IMR-90 (cell line): ENCODE measurements around the gene GNGT1. TPM values are rescaled to one million over a fixed set of nuclear protein-coding genes. Genes with fewer than 3 reads are reported as not detected.

ENCODE experiments used
- ATAC-seq: fragments of 200-7000 bp; cut with Tn5 transposase; 2 replicates; pipeline ENCODE4 v1.9.1; 2020; ENCODE audit warnings: low read depth, mild to moderate bottlenecking, moderate library complexity
- BruUV-seq: library from RNA; stranded (reverse); fragments of 400-500 nt; replicated peaks from 2 replicates; lab custom pipeline; 2021; lab: Mats Ljungman, UMichigan
- CTCF ChIA-PET: fragments of 300-600 bp; formaldehyde crosslinking; extraction: SDS; loops from one replicate; lab custom pipeline; 2021; ENCODE audit warnings: antibody characterized with exemption; lab: Yijun Ruan, JAX
- POLR2A ChIA-PET: fragments of 300-600 bp; sonication (Branson Sonifier 250); formaldehyde crosslinking; loops from one replicate; lab custom pipeline; 2022; ENCODE audit warnings: antibody characterized with exemption; ENCODE audit not compliant: unreplicated experiment; lab: Charles Lee
- DNase-seq: peaks from one replicate; pipeline ENCODE4 v3.0.0; 2013
- H2AFZ ChIP-seq: replicated peaks from 2 replicates; pipeline ENCODE3; 2013; ENCODE audit warnings: low read length, mild to moderate bottlenecking; ENCODE audit not compliant: poor library complexity
- H2AK5ac ChIP-seq: 2 replicates; pipeline ENCODE4 v1.6.1; 2013; ENCODE audit warnings: low read depth, low read length, inconsistent platforms
- H2AK9ac ChIP-seq: replicated peaks from 2 replicates; pipeline ENCODE3; 2013; ENCODE audit warnings: mild to moderate bottlenecking, low read depth, low read length, moderate library complexity; ENCODE audit not compliant: poor library complexity
- H2BK120ac ChIP-seq: 2 replicates; pipeline ENCODE4 v1.6.1; 2013; ENCODE audit warnings: low read depth, low read length, inconsistent platforms
- H2BK15ac ChIP-seq: 3 replicates; pipeline ENCODE4 v1.6.1; 2013; ENCODE audit warnings: low read depth, low read length, inconsistent platforms
- H2BK20ac ChIP-seq: 2 replicates; pipeline ENCODE4 v1.6.1; 2013; ENCODE audit warnings: low read depth, mild to moderate bottlenecking, inconsistent platforms, low read length, moderate library complexity
- H2BK5ac ChIP-seq: 2 replicates; pipeline ENCODE4 v1.6.1; 2013; ENCODE audit warnings: mild to moderate bottlenecking, low read depth, low read length, inconsistent platforms; ENCODE audit not compliant: poor library complexity, severe bottlenecking
- H3K14ac ChIP-seq: replicated peaks from 2 replicates; pipeline ENCODE4 v1.6.1; 2013; ENCODE audit warnings: low read depth, low read length, inconsistent platforms
- H3K18ac ChIP-seq: 2 replicates; pipeline ENCODE4 v1.6.1; 2013; ENCODE audit warnings: low read depth, low read length, control low read depth
- H3K23ac ChIP-seq: 2 replicates; pipeline ENCODE4 v1.6.1; 2013; ENCODE audit warnings: low read depth, low read length, inconsistent platforms
- H3K27ac ChIP-seq: 2 replicates; pipeline ENCODE4 v1.5.1; 2013; ENCODE audit warnings: mild to moderate bottlenecking, control low read depth, low read length; ENCODE audit not compliant: insufficient read depth
- H3K27me3 ChIP-seq: 2 replicates; pipeline ENCODE4 v1.6.1; 2013; ENCODE audit warnings: low read length; ENCODE audit not compliant: control insufficient read depth, insufficient read depth
- H3K36me3 ChIP-seq: 2 replicates; pipeline ENCODE4 v1.6.1; 2013; ENCODE audit warnings: low read length, mixed read lengths; ENCODE audit not compliant: control insufficient read depth, insufficient read depth
- H3K4ac ChIP-seq: 2 replicates; pipeline ENCODE4 v1.6.1; 2013; ENCODE audit warnings: low read depth, low read length, inconsistent platforms
- H3K4me1 ChIP-seq: 2 replicates; pipeline ENCODE4 v1.6.1; 2013; ENCODE audit warnings: low read length, mixed read lengths; ENCODE audit not compliant: control insufficient read depth, insufficient read depth
- H3K4me2 ChIP-seq: 2 replicates; pipeline ENCODE4 v1.6.1; 2013; ENCODE audit warnings: low read depth, mild to moderate bottlenecking, control low read depth, low read length, moderate library complexity
- H3K4me3 ChIP-seq: 2 replicates; pipeline ENCODE4 v1.5.1; 2013; ENCODE audit warnings: low read depth, mild to moderate bottlenecking, control low read depth, low read length, moderate library complexity; ENCODE audit not compliant: insufficient read depth
- H3K56ac ChIP-seq: 2 replicates; pipeline ENCODE4 v1.6.1; 2013; ENCODE audit warnings: low read length, inconsistent platforms; ENCODE audit not compliant: insufficient read depth; ENCODE audit errors: extremely low read depth
- H3K79me1 ChIP-seq, 2 experiments: 2 replicates each; pipeline ENCODE4 v1.6.1; 2013; ENCODE audit warnings: low read length in 2 of 2, inconsistent platforms in 1 of 2, low read depth in 1 of 2
- H3K9ac ChIP-seq: 2 replicates; pipeline ENCODE4 v1.6.1; 2013; ENCODE audit warnings: low read depth, low read length, control low read depth
- H3K9me1 ChIP-seq: 2 replicates; pipeline ENCODE4 v1.6.1; 2013; ENCODE audit warnings: low read length, inconsistent platforms; ENCODE audit not compliant: insufficient read depth
- H3K9me3 ChIP-seq: 2 replicates; pipeline ENCODE4 v1.6.1; 2013; ENCODE audit warnings: low read length; ENCODE audit not compliant: control insufficient read depth, insufficient read depth
- H4K20me1 ChIP-seq: 2 replicates; pipeline ENCODE4 v1.6.1; 2013; ENCODE audit warnings: low read length, inconsistent platforms; ENCODE audit not compliant: insufficient read depth
- H4K5ac ChIP-seq: 2 replicates; pipeline ENCODE4 v1.6.1; 2013; ENCODE audit warnings: mild to moderate bottlenecking, low read depth, low read length, control low read depth
- H4K8ac ChIP-seq, 2 experiments: 2 replicates each; pipeline ENCODE4 v1.6.1; 2013; ENCODE audit warnings: low read depth in 2 of 2, low read length in 2 of 2, control low read depth in 1 of 2, inconsistent platforms in 1 of 2
- H4K91ac ChIP-seq: 2 replicates; pipeline ENCODE4 v1.6.1; 2013; ENCODE audit warnings: low read depth, low read length, inconsistent platforms; ENCODE audit not compliant: insufficient read depth
- MAFK ChIP-seq: IDR thresholded peaks from 2 replicates; pipeline ENCODE4 v1.6.1; 2012; ENCODE audit warnings: low read depth, low read length, improper control_type of control experiment
- POLR2A ChIP-seq: IDR thresholded peaks from 2 replicates; pipeline ENCODE4 v1.6.1; 2012; ENCODE audit warnings: mild to moderate bottlenecking, low read depth, low read length
- WGBS, 2 experiments: methylation state at CpG; one replicate each; pipeline versions ENCODE4 v1.1.5 to v1.1.7; 2013; ENCODE audit warnings: missing lambda C conversion rate in 2 of 2; ENCODE audit not compliant: insufficient read length in 1 of 2; ENCODE audit errors: extremely low coverage in 2 of 2; 5-methylcytosine and 5-hydroxymethylcytosine counted together
- dilution Hi-C: fragments of 300-500 bp; cut with HindIII; formaldehyde crosslinking; loops from one replicate; pipeline ENCODE4 v1.14.3; 2018; ENCODE audit warnings: low sequenced_read_pairs; ENCODE audit not compliant: unreplicated experiment
- in situ Hi-C: fragments of 300-500 bp; cut with MboI; formaldehyde crosslinking; loops from 3 replicates; pipeline ENCODE4 v1.14.3; 2019; ENCODE audit warnings: low sequenced_read_pairs, inconsistent platforms, mixed read lengths
- intact Hi-C: fragments of 100-400 bp; cut with micrococcal nuclease; formaldehyde crosslinking; loops from 2 replicates; pipeline ENCODE4 v1.10.0; 2022
- polyA plus RNA-seq, 3 experiments: library from polyadenylated mRNA; depleted of rRNA; stranded (reverse); fragments of >200 nt; gene quantifications; 2 replicates each; pipeline ENCODE4 v1.2.3, GENCODE V29; 2012; ENCODE audit warnings: low replicate concordance in 1 of 3
- total RNA-seq: library from RNA; depleted of rRNA; stranded (reverse); fragments of >200 nt; gene quantifications from 2 replicates; pipeline ENCODE4 v1.2.3, GENCODE V29; 2012
- TF ChIP-seq, protein P1 (sequence below): fragments of 150-350 bp; IDR thresholded peaks from 2 replicates; pipeline ENCODE4 v1.6.1; 2016; ENCODE audit warnings: low read depth, mild to moderate bottlenecking, low read length, moderate library complexity, borderline replicate concordance

The GNGT1 gene
- total and polyA plus RNA-seq, 2 of the 4 experiments (the other 2 are of a cell fraction) = not detected

DNA sequence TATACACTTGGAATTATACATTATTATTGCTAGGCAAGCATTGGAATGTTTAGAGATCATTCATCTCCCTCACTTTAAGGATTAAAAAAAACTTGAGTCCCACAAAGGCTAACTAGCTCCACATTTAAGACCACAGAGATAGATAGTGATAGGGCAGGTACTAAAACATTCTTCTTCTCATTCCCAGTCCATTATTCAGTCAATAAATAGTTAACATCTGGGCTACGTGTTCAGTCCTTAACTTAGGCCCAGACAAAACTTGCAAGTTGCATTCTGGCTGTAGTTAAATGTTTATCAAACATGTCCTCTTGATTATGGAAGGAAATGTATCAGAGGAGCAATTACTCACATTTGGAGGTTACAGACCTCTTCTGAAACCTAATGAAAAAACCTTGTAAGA, 17.6 kb downstream of the GNGT1 start:
- Histone ChIP-seq H3K18ac (peak overlapping the region; percentile 34; the same call in 1 of the 2 replicates), H4K8ac (peak overlapping the region; percentile 4 to 91; a peak in 1 of 4 replicates), H3K4ac (peak overlapping the region; percentile 25; the same call in 1 of the 2 replicates), H3K27me3 (no peaks in the 10 kb centered on the region), H3K56ac (peak overlapping the region; percentile 55; the same call in 1 of the 2 replicates), H3K23ac (peak overlapping the region; percentile 53; the same call in 1 of the 2 replicates), H3K36me3 (peaks cover 12% of the 10 kb centered on the region), H2AFZ (no peak overlapping the region), H2BK15ac (no peak overlapping the region), H3K4me2 (peak overlapping the region; percentile 86), H4K20me1 (no peaks in the 10 kb centered on the region), H3K4me1 (peaks cover 10% of the 10 kb centered on the region), H3K9me3 (no peaks in the 10 kb centered on the region), H3K9me1 (no peaks in the 10 kb centered on the region), H2BK20ac (no peak overlapping the region), H2AK9ac (no peak overlapping the region), H3K4me3 (peak overlapping the region; percentile 99), H3K79me1 (peaks cover 10 to 27% of the 10 kb centered on the region in 2 experiments; a peak in 2 of 4 replicates), H2BK120ac (no peak overlapping the region; the same call in 1 of the 2 replicates), H3K9ac (peak overlapping the region; percentile 97; the same call in 1 of the 2 replicates), H3K27ac (no peak overlapping the region), H3K14ac (0 out of 2 replicates have a peak overlapping the region, but pooled peaks have one; percentile 26), H2AK5ac (no peak overlapping the region), H4K91ac (no peak overlapping the region), H2BK5ac (peak overlapping the region; percentile 89), H4K5ac (no peak overlapping the region)
- intact Hi-C loops = loop anchor here (2.0 to 5.0 kb wide), 3 partner anchors 81 to 298 kb away; partner anchors contain the start of gene BET1
- dilution Hi-C loops = no loop called here
- ChIA-PET POLR2A (no interaction called here), CTCF (interaction anchor here (0.5 to 0.6 kb wide), 2 partner anchors 32 to 42 kb away, joined by 3 to 5 read pairs; no protein-coding TSS in a partner anchor)
- WGBS, 2 experiments = no CpG with 5 or more reads among the region's 1 CpG
- DNase-seq = peak; percentile 43
- peak; percentile 15 for ATAC-seq
- BruUV-seq = no TSS peak
- in situ Hi-C loops = loop anchor here (25.0 kb wide), 1 partner anchor 513 kb away; no protein-coding TSS in a partner anchor
- no peak for TF ChIP-seq POLR2A
- TF ChIP-seq MAFK = no peak
- TF ChIP-seq, protein P1, sequence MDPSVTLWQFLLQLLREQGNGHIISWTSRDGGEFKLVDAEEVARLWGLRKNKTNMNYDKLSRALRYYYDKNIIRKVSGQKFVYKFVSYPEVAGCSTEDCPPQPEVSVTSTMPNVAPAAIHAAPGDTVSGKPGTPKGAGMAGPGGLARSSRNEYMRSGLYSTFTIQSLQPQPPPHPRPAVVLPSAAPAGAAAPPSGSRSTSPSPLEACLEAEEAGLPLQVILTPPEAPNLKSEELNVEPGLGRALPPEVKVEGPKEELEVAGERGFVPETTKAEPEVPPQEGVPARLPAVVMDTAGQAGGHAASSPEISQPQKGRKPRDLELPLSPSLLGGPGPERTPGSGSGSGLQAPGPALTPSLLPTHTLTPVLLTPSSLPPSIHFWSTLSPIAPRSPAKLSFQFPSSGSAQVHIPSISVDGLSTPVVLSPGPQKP = no peak
